LoVo (cell line): ENCODE data around the gene UBXN10.

Experiments
- DNase-seq: peaks from one replicate; pipeline ENCODE4 v3.0.0-alpha.2; 2016; ENCODE audit warnings: low spot score

The UBXN10 gene

GRCh38 chr1:20234788-20235535 lies 49.1 kb downstream of the UBXN10 start:
- DNase-seq, result no peak

DNA sequence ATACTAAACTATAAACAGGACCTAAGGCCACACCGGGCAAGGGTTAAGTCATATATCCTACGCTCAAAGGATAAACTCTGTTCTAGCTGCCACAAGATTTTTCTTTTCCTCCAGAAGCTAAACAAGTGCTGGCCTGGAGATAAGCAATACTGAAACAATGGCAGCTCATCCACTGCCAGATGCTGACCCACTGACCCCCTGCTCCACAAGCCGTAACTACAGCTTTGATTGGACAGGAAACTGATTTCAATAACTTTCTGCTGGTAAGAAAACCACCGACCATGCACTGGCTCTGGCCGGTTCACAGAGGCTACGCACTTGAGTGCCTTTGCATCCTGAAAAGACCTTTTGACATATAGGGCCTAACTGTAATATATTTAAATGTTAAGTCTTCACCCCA lies 51.8 kb downstream of the UBXN10 start:
- no peak for DNase-seq

- no peak for DNase-seq
Measured at GRCh38 chr1:20240012-20240411, 54.1 kb downstream of the UBXN10 start.

GRCh38 chr1:20242890-20243479 lies 57.1 kb downstream of the UBXN10 start:
- DNase-seq, result no peak
